GM18909 (cell line): ENCODE results near the gene MAGI3.

Experiments used
- ATAC-seq: cut with Tn5 transposase; IDR thresholded peaks from one replicate; pipeline ENCODE4 v1.9.1; 2021; ENCODE audit warnings: mild to moderate bottlenecking; ENCODE audit not compliant: unreplicated experiment, poor library complexity

MAGI3 gene

GRCh38 chr1:113641396-113641795 is 251.1 kb downstream of the MAGI3 start:
- no peak for ATAC-seq

DNA sequence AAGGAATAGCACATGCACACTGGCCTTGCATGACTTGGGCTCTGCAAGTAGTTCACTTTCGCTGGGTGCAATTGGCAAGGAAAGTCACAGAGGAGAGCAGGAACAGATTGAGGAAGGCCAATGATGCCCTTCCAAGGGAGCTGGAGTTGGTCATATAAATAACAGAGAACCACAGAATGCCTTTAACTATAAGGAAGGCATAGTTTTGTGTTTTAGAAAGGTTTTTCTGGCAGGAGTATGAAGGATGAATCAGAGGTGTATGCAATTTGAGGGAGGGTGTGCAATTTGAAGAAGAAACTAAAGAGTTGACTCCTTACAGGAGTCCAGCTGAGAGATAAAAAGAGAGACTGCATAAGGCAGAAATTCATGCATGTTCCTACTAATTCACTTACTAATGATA is 256.8 kb downstream of the MAGI3 start:
- no peak for ATAC-seq

- no peak for ATAC-seq
These were observed 258.2 kb downstream of the MAGI3 start for GRCh38 chr1:113648478-113648877.

DNA sequence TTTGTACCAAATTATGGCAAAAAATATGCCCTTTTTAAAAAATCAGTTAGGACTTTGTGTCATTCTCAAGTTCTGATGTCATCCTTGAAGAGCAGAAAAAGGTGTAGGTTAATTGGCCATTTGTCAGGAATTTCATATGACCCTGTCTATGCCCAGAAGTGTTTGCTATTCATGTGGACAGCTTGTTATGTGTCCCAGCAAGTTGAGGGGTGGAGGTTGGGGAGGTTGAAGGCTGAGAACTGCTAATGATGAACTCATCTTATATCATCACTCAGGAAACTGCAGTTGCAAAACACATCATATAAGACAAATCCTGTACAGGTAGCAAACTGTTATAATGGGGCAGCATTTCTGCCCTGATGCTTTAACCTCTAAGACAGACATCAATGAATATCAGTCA is 262.5 kb downstream of the MAGI3 start:
- ATAC-seq = no peak

DNA sequence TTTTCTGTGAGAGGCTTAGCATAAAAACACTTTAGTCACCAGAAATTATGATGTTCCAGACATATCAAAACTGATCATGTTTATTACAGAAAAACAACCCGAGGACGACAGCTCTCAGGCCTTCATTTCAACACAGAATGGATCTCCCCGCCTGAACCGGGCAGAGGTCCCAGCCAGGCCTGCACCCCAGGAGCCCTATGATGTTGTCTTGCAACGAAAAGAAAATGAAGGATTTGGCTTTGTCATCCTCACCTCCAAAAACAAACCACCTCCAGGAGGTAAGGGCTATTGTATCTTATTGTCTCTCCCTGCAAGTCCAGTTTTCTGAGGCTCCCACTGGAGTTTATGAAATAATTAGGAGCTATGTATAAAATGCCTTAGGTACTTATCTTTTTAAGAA is 263.4 kb downstream of the MAGI3 start:
- no peak for ATAC-seq

DNA sequence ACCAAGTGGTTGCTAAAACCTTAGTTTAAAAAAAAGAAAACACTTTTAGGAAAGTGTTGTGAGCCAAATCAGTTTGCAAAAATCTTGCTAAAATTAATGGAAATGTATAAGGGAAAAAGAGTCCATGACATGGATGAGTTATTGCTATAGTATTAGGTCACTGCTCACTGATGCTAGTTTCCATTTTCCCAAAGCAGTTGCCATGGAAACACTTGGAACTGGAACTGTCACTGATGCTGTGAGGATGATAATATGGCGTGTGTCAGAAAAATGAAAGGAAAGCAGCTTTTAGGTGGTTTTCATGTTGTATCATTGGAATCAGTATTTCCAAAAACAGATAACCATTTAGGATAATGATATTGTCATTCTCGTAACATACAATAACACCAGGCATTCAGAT is 264.6 kb downstream of the MAGI3 start:
- ATAC-seq = no peak

DNA sequence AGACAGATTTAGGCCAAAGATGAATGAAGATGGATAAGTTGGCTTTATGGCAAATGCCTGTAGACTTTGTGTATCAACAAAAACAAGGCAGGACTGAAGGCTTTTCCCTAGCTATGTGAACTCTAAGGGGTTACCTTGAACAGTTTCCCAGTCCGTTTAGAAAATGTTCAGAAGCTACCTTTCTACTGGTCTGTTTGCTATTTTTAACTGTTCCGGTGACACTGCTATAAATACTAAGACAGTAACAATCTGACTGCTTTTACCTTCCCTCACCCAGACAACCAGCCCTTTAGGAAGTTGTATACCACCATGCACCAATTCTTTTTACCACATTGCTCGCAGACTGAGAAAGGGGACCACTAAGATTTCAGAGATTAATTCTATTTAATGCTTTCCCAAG is 266.8 kb downstream of the MAGI3 start:
- no peak for ATAC-seq

DNA sequence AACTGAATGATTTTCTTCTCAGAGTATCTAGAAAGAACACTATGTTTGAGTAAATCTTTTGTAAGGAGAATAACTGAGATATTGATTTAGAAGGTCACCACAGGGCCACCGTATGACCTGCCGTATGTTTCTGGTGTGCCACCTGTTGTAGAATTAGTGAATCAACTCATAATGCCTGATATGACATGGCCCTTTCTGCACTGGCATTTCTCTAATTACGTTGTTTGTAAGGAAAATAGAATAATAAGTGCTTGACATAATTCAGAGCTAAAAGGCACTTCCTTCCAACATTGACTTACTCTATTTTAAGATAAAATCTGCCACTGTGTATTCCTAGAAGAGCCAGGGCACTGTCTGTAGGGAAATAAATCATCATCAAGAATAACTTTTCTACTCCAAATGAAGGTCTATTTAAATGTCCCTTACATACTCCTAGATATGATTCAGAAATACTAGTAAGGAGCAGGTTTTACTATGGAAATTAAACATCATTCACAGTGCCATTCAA is 267.3 kb downstream of the MAGI3 start:
- no peak for ATAC-seq

DNA sequence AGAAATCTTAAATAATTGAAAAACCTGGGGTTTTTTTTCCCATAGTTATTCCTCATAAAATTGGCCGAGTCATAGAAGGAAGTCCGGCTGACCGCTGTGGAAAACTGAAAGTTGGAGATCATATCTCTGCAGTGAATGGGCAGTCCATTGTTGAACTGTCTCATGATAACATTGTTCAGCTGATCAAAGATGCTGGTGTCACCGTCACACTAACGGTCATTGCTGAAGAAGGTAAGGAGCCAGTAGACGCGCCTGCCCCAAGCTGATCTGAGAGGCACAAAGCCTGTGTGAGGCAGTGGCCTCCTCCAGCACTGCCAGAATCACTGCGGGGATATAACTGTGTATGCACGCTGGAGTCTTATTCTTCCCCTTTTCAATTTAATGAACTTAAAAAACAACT is 268.7 kb downstream of the MAGI3 start:
- ATAC-seq = no peak

DNA sequence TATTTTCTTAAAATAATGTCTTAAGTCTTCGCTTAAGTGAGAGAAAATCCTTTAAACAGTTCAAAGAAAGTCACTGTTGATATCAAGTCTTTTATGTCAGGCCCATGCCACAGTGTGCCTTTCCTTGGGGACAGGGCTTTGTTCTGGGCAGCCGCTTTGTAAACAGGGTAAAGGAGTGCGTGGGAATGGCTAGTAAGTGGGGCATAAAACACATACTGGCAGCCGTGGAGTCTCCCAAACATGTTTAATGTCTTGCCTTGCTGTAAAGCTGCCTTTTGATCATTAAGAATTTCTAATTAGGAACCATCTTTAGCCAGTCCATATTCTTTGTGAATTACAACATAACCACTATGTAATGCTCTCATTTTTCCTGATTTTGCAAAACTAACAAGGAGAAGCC is 269.2 kb downstream of the MAGI3 start:
- ATAC-seq = no peak

- ATAC-seq = no peak
These were observed 269.8 kb downstream of the MAGI3 start for GRCh38 chr1:113660088-113660487.

- no peak for ATAC-seq
These were observed 271.8 kb downstream of the MAGI3 start for GRCh38 chr1:113662101-113662500.

DNA sequence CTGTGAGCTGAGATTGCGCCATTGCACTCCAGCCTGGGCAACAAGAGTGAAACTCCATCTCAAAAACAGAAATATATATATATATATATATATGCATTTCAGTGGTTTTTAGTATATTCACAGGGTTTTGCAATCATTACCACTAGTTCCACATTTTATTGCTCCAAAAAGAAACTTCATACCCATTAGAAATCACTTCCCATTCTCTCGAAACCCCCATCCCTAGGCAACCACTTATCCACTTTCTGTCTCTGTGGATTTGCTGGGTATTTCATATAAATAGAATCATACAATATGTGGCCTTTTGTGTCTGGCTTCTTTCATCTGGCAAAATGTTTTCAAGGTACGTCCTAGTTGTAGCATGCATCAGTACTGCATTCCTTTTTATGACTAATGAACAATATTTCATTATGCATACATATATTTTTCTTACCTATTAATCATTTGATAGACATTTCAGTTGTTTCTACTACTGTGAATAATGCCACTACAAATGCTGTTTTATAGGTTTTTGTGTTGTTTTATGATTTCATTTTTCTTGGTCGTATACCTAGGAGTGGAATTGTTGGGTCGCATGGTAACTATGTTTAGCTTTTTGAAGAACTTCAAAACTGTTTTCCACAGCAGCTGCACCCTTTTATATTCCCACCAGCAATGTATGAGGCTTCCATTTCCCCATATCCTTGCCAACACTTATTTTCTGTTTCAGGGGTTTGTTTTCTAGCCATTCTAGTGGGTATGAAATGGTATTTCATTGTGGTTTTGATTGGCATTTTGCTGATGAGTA is 273.0 kb downstream of the MAGI3 start:
- no peak for ATAC-seq

- no peak for ATAC-seq
These were observed 274.8 kb downstream of the MAGI3 start for GRCh38 chr1:113665071-113665470.

DNA sequence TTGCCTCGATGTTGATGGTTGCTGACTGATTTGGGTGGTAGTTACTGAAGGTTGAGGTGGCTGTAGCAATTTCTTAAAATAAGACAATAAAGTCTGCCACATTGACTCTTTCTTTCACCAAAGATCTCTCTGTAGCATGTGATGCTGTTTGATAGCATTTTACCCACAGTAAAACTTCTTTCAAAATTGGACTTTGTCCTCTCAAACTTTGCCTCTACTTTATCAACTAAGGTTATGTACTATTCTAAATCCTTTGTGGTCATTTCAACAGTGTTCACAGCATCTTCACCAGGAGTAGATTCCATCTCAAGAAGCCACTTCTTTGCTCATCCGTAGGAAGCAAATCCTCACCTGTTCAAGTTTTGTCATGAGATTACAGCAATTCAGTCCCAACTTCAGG is 275.8 kb downstream of the MAGI3 start:
- ATAC-seq = no peak

GRCh38 chr1:113669988-113670387 is 279.7 kb downstream of the MAGI3 start:
- ATAC-seq = no peak

- ATAC-seq = no peak
These were observed 280.3 kb downstream of the MAGI3 start for GRCh38 chr1:113670650-113671049.

GRCh38 chr1:113672491-113672890 is 282.2 kb downstream of the MAGI3 start:
- ATAC-seq = no peak

GRCh38 chr1:113674591-113674990 is 284.3 kb downstream of the MAGI3 start:
- no peak for ATAC-seq

DNA sequence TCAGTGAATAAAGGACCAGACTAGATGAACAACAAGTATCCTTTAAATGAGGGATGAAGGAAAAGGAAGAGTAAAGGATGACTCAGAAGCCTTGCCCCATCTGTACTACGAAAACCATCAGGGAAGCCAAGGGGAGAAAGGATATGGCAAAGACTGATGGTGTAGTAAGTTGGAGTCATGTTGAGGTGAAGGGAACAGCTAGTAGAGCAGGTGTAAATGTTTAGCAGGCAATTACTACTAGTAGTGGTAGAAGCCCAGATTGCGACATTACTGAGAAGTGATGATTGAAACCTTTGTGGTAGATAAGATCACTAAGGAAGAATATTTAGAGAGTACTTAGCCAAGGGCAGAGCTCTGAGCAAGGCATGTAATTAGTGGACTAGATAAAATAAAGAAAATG is 285.0 kb downstream of the MAGI3 start:
- no peak for ATAC-seq

- ATAC-seq = no peak
These were observed 286.2 kb downstream of the MAGI3 start for GRCh38 chr1:113676524-113676923.
